DMS79 treated with DMSO at 0.1 percent for 48 hours (cell line): ENCODE data around the gene PDXK.
"Not testable (repeated sequence)": the region's sequence is repeated elsewhere in the genome, so short reads cannot be mapped to it uniquely, and the experiment has no call there.

Experiments
- DNase-seq: peaks from one replicate; lab custom pipeline; 2025; lab: John Stamatoyannopoulos, UW

The PDXK gene

GRCh38 chr21:43718872-43719747 lies at the start of gene PDXK:
TSS of gene PDXK (plus strand) at chr21:43719129. CDS start at chr21:43719295, 166 bp downstream.
- DNase-seq: peak; percentile 77

DNA sequence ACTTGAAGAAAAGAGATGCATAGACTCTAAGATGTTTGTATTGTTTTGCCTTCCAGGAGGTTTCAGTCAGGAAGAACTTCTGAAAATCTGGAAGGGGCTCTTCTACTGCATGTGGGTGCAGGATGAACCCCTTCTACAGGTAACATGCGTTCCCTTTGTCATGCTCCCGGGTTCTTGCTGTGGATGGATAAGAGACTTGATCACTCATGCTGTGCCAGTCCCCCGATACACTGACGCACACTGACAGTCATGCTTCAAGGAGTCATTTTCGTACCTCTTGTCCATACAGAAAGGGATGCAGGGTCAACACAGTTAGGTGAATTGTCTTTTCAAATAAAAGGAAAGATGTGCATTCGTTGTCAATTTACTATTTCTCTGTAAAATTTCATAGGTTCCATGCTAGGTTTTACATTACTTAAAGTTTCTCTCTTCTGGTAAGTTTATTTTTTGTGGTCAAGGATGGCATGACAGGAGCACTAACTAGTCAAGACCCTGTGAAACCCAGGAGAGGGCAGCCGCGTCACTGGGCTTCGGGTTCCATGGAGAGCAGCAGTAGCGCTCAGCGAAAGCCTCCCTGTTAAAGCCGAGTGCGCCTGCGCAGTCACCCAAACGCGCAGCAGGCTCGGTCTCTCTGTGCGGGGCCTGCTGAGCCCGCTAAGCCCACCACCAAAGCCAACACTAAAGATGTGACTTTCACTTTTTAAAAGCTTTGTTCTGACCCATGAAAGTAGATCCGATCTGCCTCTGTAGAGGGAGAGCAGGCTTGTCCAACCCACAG lies 48.9 kb upstream of the PDXK start:
- DNase-seq: no peak

DNA sequence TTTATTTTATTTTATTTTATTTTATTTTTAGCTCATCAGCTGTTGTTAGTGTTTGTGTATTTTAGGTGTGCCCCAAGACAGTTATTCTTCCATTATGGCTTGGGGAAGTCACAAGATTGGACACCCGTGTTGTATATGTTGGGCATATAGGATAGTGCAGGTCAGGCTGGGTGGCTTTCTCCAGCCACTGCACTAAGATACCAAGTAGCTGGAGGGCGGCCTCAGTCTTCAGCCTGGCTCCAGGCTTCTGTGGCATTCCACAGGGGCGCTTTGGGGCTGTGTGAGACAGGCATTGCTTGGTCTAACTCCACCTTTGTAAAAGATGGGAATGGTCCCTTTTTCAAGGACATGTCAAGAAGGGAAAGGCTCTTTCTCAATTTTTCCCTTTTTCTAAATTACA lies 43.1 kb upstream of the PDXK start:
- DNase-seq: no peak

- no peak for DNase-seq
Measured at GRCh38 chr21:43676391-43676790, 42.5 kb upstream of the PDXK start.

GRCh38 chr21:43679951-43680350 lies 39.0 kb upstream of the PDXK start:
- no peak for DNase-seq

GRCh38 chr21:43680421-43680820 lies 38.5 kb upstream of the PDXK start:
- not testable (repeated sequence) for DNase-seq

- no peak for DNase-seq
Measured at GRCh38 chr21:43681650-43682049, 37.3 kb upstream of the PDXK start.

DNA sequence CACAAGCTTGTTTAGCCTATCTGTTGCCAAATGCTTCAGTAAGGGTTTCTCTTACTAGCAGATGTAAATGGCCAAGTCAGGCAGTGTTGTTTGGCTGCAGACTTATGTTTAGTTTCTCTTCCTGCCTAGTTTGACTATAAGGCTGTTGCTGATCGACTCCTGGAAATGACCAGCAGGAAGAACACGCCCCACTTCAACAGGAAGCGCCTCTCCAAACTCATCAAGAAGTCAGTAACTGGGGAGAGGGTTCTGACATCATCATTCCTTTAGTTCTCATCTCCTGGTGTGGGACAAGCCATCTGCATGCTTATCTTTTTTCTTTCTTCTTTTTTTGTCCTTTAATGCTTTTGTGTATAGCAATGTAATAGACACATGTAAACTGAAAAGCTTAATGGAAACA lies 34.5 kb upstream of the PDXK start:
- no peak for DNase-seq

DNA sequence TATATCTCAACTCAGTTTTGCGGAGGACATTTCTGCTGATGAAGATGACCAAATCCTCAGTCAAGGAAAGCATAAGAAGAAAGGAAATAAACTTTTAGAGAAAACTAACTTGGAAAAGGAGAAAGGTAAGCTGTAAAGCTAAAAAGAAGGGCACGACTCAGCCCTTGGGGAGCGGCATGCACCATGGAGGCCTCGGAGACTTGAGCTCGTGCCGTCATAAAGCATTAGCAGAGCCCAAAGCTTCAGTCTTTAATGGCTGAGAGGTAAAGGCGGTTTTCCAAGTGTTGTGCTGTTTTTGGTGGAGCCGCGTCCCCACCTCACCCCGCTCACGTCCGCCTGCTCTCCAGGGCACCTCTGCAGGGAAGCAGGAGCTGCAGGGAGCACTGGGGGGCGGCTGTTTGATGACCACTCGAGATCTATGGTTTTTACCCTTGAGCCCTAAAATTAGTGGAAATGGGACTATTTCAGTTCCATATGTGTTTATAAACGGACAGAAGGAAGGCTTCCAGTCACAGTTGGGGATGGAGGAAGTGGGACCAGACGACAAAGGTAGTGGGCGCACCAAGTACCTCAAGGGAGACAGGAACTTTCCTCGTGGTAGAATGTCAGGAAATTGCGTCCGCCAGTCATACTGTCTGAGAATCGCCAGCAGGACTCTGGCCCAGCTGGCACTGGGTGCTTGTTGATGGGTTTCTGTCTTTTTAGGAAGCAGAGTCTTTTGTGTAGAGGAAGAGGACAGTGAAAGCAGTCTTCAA lies 31.9 kb upstream of the PDXK start:
- no peak for DNase-seq

- no peak for DNase-seq
Measured at GRCh38 chr21:43687566-43688399, 31.1 kb upstream of the PDXK start.

- no peak for DNase-seq
Measured at GRCh38 chr21:43688906-43689305, 30.0 kb upstream of the PDXK start.

- no peak for DNase-seq
Measured at GRCh38 chr21:43689556-43690337, 29.2 kb upstream of the PDXK start.

DNA sequence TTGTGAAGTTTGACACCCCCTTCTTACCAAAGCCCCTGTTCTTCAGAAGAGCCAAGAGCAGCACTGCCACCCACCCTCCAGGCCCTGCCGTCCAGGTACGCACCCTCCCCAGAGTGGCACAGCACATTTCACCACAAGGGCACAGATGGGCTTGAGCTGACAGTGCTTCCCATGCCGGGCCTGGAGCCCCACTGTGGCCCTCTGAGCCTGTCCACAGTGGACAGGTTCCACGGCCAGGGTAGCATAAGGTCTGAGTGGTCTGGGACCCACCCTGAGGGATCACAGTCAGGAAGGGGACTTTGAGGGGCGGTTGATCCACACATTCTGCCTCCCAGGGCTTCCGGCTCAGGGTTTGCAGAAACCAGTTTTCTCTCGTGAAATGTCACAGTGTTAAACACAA lies 28.6 kb upstream of the PDXK start:
- DNase-seq: no peak

DNA sequence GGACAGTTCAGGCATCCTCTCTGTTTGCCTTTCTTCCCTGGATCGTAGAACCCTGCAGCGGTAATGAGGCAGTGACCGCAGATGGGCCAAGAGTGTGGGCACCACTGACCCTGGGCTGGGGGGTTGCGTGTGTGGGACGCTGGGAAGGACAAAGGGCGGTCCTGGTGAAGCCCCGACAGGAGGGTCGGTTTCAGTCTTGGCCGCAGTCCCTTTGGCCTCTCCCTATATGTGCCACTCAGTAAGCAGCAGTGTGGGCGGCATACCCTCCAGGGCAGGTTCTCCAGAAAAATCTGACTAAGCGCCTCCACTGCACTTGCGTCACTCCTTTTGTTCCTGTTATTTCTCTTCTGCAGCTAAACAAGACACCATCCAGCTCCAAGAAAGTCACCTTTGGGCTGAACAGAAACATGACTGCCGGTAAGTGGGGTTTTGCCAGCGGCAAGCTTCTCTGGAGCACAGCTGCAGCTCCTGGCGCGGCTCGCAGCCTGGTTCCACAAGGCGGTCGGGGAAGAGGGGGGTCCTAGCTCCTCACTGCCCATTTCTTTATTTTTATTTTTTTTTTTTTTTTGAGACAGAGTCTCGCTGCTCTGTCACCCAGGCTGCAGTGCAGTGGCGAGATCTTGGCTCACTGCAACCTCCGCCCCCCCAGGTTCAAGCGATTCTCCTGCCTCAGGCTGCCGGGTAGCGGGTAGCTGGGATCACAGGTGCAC lies 27.7 kb upstream of the PDXK start:
- no peak for DNase-seq

GRCh38 chr21:43691801-43692200 lies 27.1 kb upstream of the PDXK start:
- DNase-seq: no peak

GRCh38 chr21:43692949-43693348 lies 26.0 kb upstream of the PDXK start:
- no peak for DNase-seq

- DNase-seq: no peak
Measured at GRCh38 chr21:43693981-43694380, 24.9 kb upstream of the PDXK start.

- no peak for DNase-seq
Measured at GRCh38 chr21:43694437-43695079, 24.4 kb upstream of the PDXK start.

GRCh38 chr21:43696214-43696613 lies 22.7 kb upstream of the PDXK start:
- DNase-seq: no peak
